ENCODE results near the gene KLRD1. TPM values are rescaled to one million over a fixed set of nuclear protein-coding genes. Genes with fewer than 3 reads are reported as not detected.
"Not testable (repeated sequence)": the region's sequence is repeated elsewhere in the genome, so short reads cannot be mapped to it uniquely, and the experiment has no call there.

The KLRD1 gene
- total RNA-seq, 1 donor = 0.45 TPM

GRCh38 chr12:10301103-10301502 lies 6.6 kb upstream of the KLRD1 start:
- no peak for DNase-seq (ENCODE audit: low read depth)
- H3K4me3 ChIP-seq (ENCODE audit: low read depth, low read length) = no peak overlapping the region
- TF ChIP-seq CTCF (IDR thresholded peaks at IDR 0.05; ENCODE audit: insufficient read depth, low read length) = no peak

- no peak overlapping the region for H3K4me3 ChIP-seq (ENCODE audit: low read depth, low read length)
- no peak for TF ChIP-seq CTCF (IDR thresholded peaks at IDR 0.05; ENCODE audit: insufficient read depth, low read length)
- peak; percentile 3 for DNase-seq (ENCODE audit: low read depth)
These were observed 3.5 kb upstream of the KLRD1 start for GRCh38 chr12:10304161-10304574.

GRCh38 chr12:10305411-10305810 lies 2.3 kb upstream of the KLRD1 start:
- no peak for TF ChIP-seq CTCF (IDR thresholded peaks at IDR 0.05; ENCODE audit: insufficient read depth, low read length)
- no peak overlapping the region for H3K4me3 ChIP-seq (ENCODE audit: low read depth, low read length)
- DNase-seq (ENCODE audit: low read depth) = no peak

DNA sequence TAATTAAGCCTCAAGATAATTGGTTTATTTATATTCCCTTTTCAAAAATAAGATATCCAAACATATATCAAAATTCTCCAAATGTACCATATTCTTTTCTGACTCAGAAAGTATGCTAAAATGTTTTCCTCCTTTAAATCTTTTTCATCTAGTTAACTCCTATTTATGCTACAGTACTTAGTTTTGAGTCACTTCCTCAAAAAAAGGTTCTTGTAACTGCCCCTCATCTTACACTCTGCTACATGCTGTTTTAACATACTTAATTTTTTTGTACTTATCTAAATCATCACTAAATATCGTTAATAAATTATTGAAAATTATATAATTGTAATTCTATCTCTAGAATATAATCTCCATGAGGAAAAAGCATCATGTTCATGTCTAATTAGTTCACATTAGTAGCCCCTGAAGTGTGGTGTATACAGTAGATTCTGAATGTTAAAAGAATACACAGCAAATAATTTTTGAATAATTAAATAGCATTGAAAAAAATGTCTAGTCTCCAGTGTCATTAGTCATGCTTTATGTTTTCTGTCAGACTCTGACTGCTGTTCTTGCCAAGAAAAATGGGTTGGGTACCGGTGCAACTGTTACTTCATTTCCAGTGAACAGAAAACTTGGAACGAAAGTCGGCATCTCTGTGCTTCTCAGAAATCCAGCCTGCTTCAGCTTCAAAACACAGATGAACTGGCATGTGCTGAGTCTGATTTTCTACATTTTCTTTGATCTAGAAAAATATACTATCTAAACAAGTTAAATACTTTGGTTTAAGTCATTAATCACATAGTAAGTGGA lies 3.5 kb downstream of the KLRD1 start:
- no peak for TF ChIP-seq CTCF (IDR thresholded peaks at IDR 0.05; ENCODE audit: insufficient read depth, low read length)
- peak; percentile 66 for DNase-seq (ENCODE audit: low read depth)
- no peak overlapping the region for H3K4me3 ChIP-seq (ENCODE audit: low read depth, low read length)

- no peak overlapping the region for H3K4me3 ChIP-seq (ENCODE audit: low read depth, low read length)
- DNase-seq (ENCODE audit: low read depth) = no peak
- no peak for TF ChIP-seq CTCF (IDR thresholded peaks at IDR 0.05; ENCODE audit: insufficient read depth, low read length)
These were observed 11.7 kb downstream of the KLRD1 start for GRCh38 chr12:10319388-10319787.

- TF ChIP-seq CTCF (IDR thresholded peaks at IDR 0.05; ENCODE audit: insufficient read depth, low read length) = no peak
- H3K4me3 ChIP-seq (ENCODE audit: low read depth, low read length) = no peak overlapping the region
- DNase-seq (ENCODE audit: low read depth) = no peak
These were observed 13.0 kb downstream of the KLRD1 start for GRCh38 chr12:10320643-10321042.

- not testable (repeated sequence) for DNase-seq (ENCODE audit: low read depth); H3K4me3 ChIP-seq (ENCODE audit: low read depth, low read length)
These were observed 21.0 kb downstream of the KLRD1 start for GRCh38 chr12:10328691-10329090.

All from fibroblast of the aortic adventitia (primary cell).